Upper lobe of left lung (tissue), 4 donors: Measurements from ENCODE around the gene OR11H7.

Source experiments
- POLR2A ChIP-seq, 4 donors: fragments of 450-650 bp; IDR thresholded peaks; one replicate each; pipeline ENCODE4 v1.5.1; 2016 to 2017; ENCODE audit warnings: antibody characterized with exemption in 4 of 4, mild to moderate bottlenecking in 2 of 4
- TF ChIP-seq, protein P1 (sequence below), 6 experiments: fragments of 450-650 bp in 4 of 6; fragments of 200-600 bp in 2 of 6; sonication (generic) in 2 of 6; IDR thresholded peaks; one replicate each; pipeline ENCODE4 v1.5.1; 2016 to 2019; ENCODE audit warnings: antibody characterized with exemption in 6 of 6

DNA sequence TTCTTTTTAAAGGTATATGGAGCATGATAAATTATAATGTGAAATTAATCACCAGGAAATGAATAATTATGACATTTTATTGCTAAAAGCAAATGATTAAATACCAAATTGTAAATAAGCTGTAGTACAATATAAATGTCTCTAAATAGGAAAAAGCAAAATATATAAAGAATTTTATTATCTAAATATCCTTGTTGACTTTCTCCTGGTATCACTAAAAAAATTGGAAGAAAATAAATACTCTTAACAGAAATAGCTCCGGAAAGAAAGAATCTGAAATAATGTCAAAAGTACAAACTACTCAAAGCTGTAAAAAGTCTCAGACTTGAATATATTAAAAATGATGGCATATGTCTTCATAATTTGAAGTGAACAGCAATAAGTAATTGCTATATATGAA is at the start of gene OR11H7:
- TF ChIP-seq, protein P1, sequence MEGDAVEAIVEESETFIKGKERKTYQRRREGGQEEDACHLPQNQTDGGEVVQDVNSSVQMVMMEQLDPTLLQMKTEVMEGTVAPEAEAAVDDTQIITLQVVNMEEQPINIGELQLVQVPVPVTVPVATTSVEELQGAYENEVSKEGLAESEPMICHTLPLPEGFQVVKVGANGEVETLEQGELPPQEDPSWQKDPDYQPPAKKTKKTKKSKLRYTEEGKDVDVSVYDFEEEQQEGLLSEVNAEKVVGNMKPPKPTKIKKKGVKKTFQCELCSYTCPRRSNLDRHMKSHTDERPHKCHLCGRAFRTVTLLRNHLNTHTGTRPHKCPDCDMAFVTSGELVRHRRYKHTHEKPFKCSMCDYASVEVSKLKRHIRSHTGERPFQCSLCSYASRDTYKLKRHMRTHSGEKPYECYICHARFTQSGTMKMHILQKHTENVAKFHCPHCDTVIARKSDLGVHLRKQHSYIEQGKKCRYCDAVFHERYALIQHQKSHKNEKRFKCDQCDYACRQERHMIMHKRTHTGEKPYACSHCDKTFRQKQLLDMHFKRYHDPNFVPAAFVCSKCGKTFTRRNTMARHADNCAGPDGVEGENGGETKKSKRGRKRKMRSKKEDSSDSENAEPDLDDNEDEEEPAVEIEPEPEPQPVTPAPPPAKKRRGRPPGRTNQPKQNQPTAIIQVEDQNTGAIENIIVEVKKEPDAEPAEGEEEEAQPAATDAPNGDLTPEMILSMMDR (IDR thresholded peaks at IDR 0.05): no peak
- no peak for TF ChIP-seq POLR2A (IDR thresholded peaks at IDR 0.05)
